ENCODE measurements around the gene PSMF1. TPM values are rescaled to one million over a fixed set of nuclear protein-coding genes. Genes with fewer than 3 reads are reported as not detected.

The PSMF1 gene
- total and polyA plus RNA-seq, 2 of the 13 experiments (the other 11 are each of a cell fraction or from before 2014, with no cell fraction given) = 82.5 to 86.0 TPM

DNA sequence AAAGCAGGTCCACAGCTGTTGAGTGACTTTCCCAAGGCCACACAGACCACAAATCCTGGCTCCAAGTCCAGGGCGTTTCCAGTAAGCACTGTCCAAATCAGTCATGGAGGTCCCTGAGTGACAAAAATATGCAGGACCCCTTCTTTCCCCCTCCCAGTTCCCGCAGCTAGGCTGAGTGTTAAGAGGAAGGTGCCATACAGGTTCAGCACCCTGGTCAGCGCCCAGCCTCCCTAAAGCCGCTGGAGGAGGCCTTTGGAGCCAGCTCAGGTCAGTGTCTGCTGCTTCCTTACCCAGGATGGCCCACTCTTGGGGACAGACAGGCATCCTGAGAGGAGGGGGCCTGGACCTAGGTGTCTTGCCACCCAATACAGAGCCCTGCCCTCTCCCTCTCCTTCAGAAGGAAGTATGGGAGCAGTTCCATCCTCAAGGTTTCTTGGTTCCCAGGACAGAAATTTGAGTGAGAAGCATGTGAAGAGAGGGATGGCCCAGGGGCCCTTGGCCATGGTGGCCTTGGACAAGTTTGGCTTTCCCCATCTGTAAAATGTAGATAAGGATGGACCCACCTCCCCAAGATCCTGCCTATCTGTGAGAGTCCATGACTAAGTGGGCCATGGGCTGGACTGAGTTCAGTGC is 53.2 kb downstream of the PSMF1 start (continued):
- 0 out of 2 replicates have a peak, but pooled peaks have one; percentile 43 for TF ChIP-seq CBX5 (CRISPR knock-in tag; IDR thresholded peaks at IDR 0.05; ENCODE audit: borderline replicate concordance)
- TF ChIP-seq ZNF232 (CRISPR knock-in tag; IDR thresholded peaks at IDR 0.05; ENCODE audit: borderline replicate concordance) = peak; percentile 89; the same call in 1 of the 2 replicates
- TF ChIP-seq, protein P1, sequence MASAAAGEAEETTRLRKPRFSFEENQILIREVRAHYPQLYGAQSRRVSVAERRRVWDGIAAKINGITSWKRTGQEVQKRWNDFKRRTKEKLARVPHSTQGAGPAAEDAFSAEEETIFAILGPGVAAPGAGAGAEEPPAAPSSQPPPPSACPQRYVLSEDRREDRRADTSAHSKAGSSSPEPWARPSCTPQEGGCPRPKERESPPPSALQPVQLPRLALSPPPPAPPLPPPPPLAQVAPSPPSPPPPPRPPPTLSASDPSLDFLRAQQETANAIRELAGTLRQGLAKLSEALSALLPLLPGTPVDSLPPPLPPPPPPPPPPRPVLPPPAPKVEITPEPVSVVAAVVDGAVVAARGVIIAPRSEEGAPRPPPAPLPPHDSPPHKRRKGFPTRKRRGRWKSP (CRISPR knock-in tag; IDR thresholded peaks at IDR 0.05) = no peak
- TF ChIP-seq ZNF768 (CRISPR knock-in tag; IDR thresholded peaks at IDR 0.05) = peak; percentile 29; the same call in 1 of the 2 replicates
- TF ChIP-seq, protein P2, sequence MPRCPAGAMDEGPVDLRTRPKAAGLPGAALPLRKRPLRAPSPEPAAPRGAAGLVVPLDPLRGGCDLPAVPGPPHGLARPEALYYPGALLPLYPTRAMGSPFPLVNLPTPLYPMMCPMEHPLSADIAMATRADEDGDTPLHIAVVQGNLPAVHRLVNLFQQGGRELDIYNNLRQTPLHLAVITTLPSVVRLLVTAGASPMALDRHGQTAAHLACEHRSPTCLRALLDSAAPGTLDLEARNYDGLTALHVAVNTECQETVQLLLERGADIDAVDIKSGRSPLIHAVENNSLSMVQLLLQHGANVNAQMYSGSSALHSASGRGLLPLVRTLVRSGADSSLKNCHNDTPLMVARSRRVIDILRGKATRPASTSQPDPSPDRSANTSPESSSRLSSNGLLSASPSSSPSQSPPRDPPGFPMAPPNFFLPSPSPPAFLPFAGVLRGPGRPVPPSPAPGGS (CRISPR knock-in tag; IDR thresholded peaks at IDR 0.05) = 0 out of 2 replicates have a peak, but pooled peaks have one; percentile 38
- peak; percentile 53; the same call in 1 of the 2 replicates for TF ChIP-seq HES4 (CRISPR knock-in tag; IDR thresholded peaks at IDR 0.05; ENCODE audit: borderline replicate concordance)
- TF ChIP-seq ZFYVE20 (CRISPR knock-in tag; IDR thresholded peaks at IDR 0.05; ENCODE audit: borderline replicate concordance, low read depth) = 0 out of 2 replicates have a peak, but pooled peaks have one; percentile 44
- TF ChIP-seq ZFP36L1 (CRISPR knock-in tag; IDR thresholded peaks at IDR 0.05) = peak; percentile 28; the same call in 1 of the 2 replicates
- TF ChIP-seq, protein P3, sequence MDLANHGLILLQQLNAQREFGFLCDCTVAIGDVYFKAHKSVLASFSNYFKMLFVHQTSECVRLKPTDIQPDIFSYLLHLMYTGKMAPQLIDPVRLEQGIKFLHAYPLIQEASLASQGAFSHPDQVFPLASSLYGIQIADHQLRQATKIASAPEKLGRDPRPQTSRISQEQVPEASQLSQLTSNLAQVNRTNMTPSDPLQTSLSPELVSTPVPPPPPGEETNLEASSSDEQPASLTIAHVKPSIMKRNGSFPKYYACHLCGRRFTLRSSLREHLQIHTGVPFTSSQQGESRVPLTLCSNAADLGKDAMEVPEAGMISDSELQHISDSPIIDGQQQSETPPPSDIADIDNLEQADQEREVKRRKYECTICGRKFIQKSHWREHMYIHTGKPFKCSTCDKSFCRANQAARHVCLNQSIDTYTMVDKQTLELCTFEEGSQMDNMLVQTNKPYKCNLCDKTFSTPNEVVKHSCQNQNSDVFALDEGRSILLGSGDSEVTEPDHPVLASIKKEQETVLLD (CRISPR knock-in tag; IDR thresholded peaks at IDR 0.05; ENCODE audit: low read depth) = no peak
- TF ChIP-seq SMYD3 (CRISPR knock-in tag; IDR thresholded peaks at IDR 0.05) = no peak
- 0 out of 2 replicates have a peak, but pooled peaks have one; percentile 51 for TF ChIP-seq MTF1 (CRISPR knock-in tag; IDR thresholded peaks at IDR 0.05)
- TF ChIP-seq, protein P4, sequence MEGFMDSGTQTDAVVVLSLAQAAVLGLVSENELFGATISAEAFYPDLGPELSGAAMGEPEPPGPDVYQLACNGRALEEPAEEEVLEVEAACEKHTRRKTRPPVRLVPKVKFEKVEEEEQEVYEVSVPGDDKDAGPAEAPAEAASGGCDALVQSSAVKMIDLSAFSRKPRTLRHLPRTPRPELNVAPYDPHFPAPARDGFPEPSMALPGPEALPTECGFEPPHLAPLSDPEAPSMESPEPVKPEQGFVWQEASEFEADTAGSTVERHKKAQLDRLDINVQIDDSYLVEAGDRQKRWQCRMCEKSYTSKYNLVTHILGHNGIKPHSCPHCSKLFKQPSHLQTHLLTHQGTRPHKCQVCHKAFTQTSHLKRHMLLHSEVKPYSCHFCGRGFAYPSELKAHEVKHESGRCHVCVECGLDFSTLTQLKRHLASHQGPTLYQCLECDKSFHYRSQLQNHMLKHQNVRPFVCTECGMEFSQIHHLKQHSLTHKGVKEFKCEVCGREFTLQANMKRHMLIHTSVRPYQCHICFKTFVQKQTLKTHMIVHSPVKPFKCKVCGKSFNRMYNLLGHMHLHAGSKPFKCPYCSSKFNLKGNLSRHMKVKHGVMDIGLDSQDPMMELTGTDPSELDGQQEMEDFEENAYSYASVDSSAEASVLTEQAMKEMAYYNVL (CRISPR knock-in tag; IDR thresholded peaks at IDR 0.05; ENCODE audit: borderline replicate concordance) = no peak
- TF ChIP-seq, protein P5, sequence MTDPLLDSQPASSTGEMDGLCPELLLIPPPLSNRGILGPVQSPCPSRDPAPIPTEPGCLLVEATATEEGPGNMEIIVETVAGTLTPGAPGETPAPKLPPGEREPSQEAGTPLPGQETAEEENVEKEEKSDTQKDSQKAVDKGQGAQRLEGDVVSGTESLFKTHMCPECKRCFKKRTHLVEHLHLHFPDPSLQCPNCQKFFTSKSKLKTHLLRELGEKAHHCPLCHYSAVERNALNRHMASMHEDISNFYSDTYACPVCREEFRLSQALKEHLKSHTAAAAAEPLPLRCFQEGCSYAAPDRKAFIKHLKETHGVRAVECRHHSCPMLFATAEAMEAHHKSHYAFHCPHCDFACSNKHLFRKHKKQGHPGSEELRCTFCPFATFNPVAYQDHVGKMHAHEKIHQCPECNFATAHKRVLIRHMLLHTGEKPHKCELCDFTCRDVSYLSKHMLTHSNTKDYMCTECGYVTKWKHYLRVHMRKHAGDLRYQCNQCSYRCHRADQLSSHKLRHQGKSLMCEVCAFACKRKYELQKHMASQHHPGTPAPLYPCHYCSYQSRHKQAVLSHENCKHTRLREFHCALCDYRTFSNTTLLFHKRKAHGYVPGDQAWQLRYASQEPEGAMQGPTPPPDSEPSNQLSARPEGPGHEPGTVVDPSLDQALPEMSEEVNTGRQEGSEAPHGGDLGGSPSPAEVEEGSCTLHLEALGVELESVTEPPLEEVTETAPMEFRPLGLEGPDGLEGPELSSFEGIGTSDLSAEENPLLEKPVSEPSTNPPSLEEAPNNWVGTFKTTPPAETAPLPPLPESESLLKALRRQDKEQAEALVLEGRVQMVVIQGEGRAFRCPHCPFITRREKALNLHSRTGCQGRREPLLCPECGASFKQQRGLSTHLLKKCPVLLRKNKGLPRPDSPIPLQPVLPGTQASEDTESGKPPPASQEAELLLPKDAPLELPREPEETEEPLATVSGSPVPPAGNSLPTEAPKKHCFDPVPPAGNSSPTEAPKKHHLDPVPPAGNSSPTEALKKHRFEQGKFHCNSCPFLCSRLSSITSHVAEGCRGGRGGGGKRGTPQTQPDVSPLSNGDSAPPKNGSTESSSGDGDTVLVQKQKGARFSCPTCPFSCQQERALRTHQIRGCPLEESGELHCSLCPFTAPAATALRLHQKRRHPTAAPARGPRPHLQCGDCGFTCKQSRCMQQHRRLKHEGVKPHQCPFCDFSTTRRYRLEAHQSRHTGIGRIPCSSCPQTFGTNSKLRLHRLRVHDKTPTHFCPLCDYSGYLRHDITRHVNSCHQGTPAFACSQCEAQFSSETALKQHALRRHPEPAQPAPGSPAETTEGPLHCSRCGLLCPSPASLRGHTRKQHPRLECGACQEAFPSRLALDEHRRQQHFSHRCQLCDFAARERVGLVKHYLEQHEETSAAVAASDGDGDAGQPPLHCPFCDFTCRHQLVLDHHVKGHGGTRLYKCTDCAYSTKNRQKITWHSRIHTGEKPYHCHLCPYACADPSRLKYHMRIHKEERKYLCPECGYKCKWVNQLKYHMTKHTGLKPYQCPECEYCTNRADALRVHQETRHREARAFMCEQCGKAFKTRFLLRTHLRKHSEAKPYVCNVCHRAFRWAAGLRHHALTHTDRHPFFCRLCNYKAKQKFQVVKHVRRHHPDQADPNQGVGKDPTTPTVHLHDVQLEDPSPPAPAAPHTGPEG (CRISPR knock-in tag; IDR thresholded peaks at IDR 0.05) = 0 out of 2 replicates have a peak, but pooled peaks have one; percentile 62
- TF ChIP-seq ZNF547 (CRISPR knock-in tag; IDR thresholded peaks at IDR 0.05) = 0 out of 2 replicates have a peak, but pooled peaks have one; percentile 51
- TF ChIP-seq ISX (CRISPR knock-in tag; conservative IDR thresholded peaks at IDR 0.05) = peak; percentile 95
